NT2/D1 (cell line): ENCODE measurements around the gene AGER.

Experiments used
- SUZ12 ChIP-seq: IDR thresholded peaks from 2 replicates; pipeline ENCODE4 v1.6.1; 2011; ENCODE audit not compliant: insufficient read length, insufficient read depth; ENCODE audit errors: extremely low read depth
- YY1 ChIP-seq: IDR thresholded peaks from 2 replicates; pipeline ENCODE4 v1.6.1; 2011; ENCODE audit not compliant: insufficient read length, insufficient read depth
- ZNF274 ChIP-seq: IDR thresholded peaks from 2 replicates; pipeline ENCODE4 v1.6.1; 2011; ENCODE audit warnings: mild to moderate bottlenecking, low read depth, low read length

DNA sequence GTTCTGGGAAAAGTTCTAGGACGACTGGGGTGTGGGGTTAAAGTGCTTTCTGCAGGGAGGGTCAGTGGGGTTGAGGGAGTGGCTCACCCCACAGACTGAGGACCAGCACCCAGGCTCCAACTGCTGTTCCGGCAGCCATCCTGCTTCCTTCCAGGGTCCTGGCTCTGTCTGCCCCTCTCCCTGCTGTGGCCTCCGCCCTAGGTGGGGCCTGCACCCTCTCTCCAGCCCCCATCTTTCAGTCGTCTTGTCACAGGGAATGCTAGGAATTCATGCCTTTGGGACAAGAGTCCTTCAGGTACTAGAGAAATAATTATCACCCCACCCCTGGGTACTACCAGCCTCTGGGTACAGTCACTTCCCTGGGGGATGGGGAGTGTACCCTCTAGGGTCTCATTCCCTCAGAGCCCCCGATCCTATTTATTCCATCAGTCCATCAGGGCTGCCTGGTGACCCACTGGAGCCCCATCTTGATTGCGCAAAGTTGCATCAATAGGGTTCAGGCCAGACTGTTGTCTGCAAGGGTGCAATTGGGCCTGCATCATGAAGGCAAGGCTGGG lies at the start of gene AGER:
- TF ChIP-seq SUZ12, result no peak
- TF ChIP-seq YY1, result no peak
- TF ChIP-seq ZNF274, result no peak
